ENCODE data around the gene QRICH2. TPM values are rescaled to one million over a fixed set of nuclear protein-coding genes. Genes with fewer than 3 reads are reported as not detected.

The QRICH2 gene
- total and polyA plus RNA-seq, 9 of the 15 experiments (the other 6 are each of a cell fraction or from before 2014, with no cell fraction given): 0.03 to 1.6 (median 0.81) TPM

GRCh38 chr17:76268015-76268749, 39.9 kb downstream of the QRICH2 start (continued):
- TF ChIP-seq, protein P1, sequence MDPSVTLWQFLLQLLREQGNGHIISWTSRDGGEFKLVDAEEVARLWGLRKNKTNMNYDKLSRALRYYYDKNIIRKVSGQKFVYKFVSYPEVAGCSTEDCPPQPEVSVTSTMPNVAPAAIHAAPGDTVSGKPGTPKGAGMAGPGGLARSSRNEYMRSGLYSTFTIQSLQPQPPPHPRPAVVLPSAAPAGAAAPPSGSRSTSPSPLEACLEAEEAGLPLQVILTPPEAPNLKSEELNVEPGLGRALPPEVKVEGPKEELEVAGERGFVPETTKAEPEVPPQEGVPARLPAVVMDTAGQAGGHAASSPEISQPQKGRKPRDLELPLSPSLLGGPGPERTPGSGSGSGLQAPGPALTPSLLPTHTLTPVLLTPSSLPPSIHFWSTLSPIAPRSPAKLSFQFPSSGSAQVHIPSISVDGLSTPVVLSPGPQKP (CRISPR knock-in tag; IDR thresholded peaks at IDR 0.05): no peak
- no peak for TF ChIP-seq ZNF398 (CRISPR knock-in tag; IDR thresholded peaks at IDR 0.05)
- no peak for TF ChIP-seq RBM17 (IDR thresholded peaks at IDR 0.05; ENCODE audit: borderline replicate concordance, low read depth, low read length)
- TF ChIP-seq NFIX (CRISPR knock-in tag; IDR thresholded peaks at IDR 0.05; ENCODE audit: low read depth): no peak
- TF ChIP-seq CHCHD3 (CRISPR knock-in tag; IDR thresholded peaks at IDR 0.05): no peak
- TF ChIP-seq, protein P2, sequence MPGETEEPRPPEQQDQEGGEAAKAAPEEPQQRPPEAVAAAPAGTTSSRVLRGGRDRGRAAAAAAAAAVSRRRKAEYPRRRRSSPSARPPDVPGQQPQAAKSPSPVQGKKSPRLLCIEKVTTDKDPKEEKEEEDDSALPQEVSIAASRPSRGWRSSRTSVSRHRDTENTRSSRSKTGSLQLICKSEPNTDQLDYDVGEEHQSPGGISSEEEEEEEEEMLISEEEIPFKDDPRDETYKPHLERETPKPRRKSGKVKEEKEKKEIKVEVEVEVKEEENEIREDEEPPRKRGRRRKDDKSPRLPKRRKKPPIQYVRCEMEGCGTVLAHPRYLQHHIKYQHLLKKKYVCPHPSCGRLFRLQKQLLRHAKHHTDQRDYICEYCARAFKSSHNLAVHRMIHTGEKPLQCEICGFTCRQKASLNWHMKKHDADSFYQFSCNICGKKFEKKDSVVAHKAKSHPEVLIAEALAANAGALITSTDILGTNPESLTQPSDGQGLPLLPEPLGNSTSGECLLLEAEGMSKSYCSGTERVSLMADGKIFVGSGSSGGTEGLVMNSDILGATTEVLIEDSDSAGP (CRISPR knock-in tag; IDR thresholded peaks at IDR 0.05): no peak
- TF ChIP-seq BRF1 (IDR thresholded peaks at IDR 0.05; ENCODE audit: borderline replicate concordance, extremely low read depth, insufficient read length): no peak
- TF ChIP-seq, protein P3, sequence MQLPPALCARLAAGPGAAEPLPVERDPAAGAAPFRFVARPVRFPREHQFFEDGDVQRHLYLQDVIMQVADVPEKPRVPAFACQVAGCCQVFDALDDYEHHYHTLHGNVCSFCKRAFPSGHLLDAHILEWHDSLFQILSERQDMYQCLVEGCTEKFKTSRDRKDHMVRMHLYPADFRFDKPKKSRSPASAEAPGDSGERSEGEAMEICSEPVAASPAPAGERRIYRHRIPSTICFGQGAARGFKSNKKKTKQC (CRISPR knock-in tag; IDR thresholded peaks at IDR 0.05): no peak
- TF ChIP-seq NFE2 (IDR thresholded peaks at IDR 0.05; ENCODE audit: low read depth): no peak
- no peak for TF ChIP-seq ZNF785 (CRISPR knock-in tag; IDR thresholded peaks at IDR 0.05)
- no peak for TF ChIP-seq ELF1 (tag; IDR thresholded peaks at IDR 0.05)
- TF ChIP-seq CTBP1 (IDR thresholded peaks at IDR 0.05; ENCODE audit: borderline replicate concordance): peak; percentile 46; the same call in 1 of the 2 replicates
- TF ChIP-seq POLR2AphosphoS5 (IDR thresholded peaks at IDR 0.05; ENCODE audit: control insufficient read depth, insufficient read depth, low read depth, low read length): peak; percentile 83
- no peak for TF ChIP-seq ATF1 (CRISPR knock-in tag; IDR thresholded peaks at IDR 0.05)
- 0 out of 2 replicates have a peak, but pooled peaks have one; percentile 9 for TF ChIP-seq ATF1 (tag; IDR thresholded peaks at IDR 0.05)
- TF ChIP-seq ZFP36 (IDR thresholded peaks at IDR 0.05; ENCODE audit: low read depth, low read length, partially characterized antibody): peak; percentile 44
- no peak for TF ChIP-seq ZBTB1 (CRISPR knock-in tag; IDR thresholded peaks at IDR 0.05; ENCODE audit: borderline replicate concordance, low read depth)
- no peak for TF ChIP-seq OTX1 (CRISPR knock-in tag; IDR thresholded peaks at IDR 0.05)
- TF ChIP-seq FOXM1 (IDR thresholded peaks at IDR 0.05; ENCODE audit: low read depth): no peak
- no peak for TF ChIP-seq FOXM1 (CRISPR knock-in tag; IDR thresholded peaks at IDR 0.05; ENCODE audit: low read depth)
- TF ChIP-seq KAT8 (IDR thresholded peaks at IDR 0.05; ENCODE audit: low read depth): no peak
- no peak for TF ChIP-seq CREBBP (IDR thresholded peaks at IDR 0.05; ENCODE audit: low read depth, low read length)
- TF ChIP-seq, protein P4, sequence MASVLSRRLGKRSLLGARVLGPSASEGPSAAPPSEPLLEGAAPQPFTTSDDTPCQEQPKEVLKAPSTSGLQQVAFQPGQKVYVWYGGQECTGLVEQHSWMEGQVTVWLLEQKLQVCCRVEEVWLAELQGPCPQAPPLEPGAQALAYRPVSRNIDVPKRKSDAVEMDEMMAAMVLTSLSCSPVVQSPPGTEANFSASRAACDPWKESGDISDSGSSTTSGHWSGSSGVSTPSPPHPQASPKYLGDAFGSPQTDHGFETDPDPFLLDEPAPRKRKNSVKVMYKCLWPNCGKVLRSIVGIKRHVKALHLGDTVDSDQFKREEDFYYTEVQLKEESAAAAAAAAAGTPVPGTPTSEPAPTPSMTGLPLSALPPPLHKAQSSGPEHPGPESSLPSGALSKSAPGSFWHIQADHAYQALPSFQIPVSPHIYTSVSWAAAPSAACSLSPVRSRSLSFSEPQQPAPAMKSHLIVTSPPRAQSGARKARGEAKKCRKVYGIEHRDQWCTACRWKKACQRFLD (CRISPR knock-in tag; IDR thresholded peaks at IDR 0.05): peak; percentile 74; the same call in 1 of the 2 replicates

Measured in K562 (cell line).